B cell (primary cell): ENCODE data around the gene PTPRN.

ENCODE experiments used
- CTCF ChIP-seq: fragments of 200-600 bp; IDR thresholded peaks from one replicate; pipeline ENCODE4 v1.8.0; 2022; ENCODE audit warnings: antibody characterized with exemption, mild to moderate bottlenecking
- EZH2 ChIP-seq: IDR thresholded peaks from 2 replicates; pipeline ENCODE4 v1.6.1; 2012; ENCODE audit warnings: borderline replicate concordance, low read depth, mild to moderate bottlenecking, moderate library complexity, low read length; ENCODE audit not compliant: insufficient read depth, poor library complexity, severe bottlenecking

- TF ChIP-seq EZH2 (no peak), CTCF (no peak)
Measured at GRCh38 chr2:219254590-219255201, 54.5 kb downstream of the PTPRN start.
